MCF 10A (cell line): ENCODE data around the gene MYO16. TPM values are rescaled to one million over a fixed set of nuclear protein-coding genes. Genes with fewer than 3 reads are reported as not detected.

Experiments
- BruUV-seq: library from RNA; stranded (reverse); fragments of 400-500 nt; replicated peaks from 2 replicates; lab custom pipeline; 2021; lab: Mats Ljungman, UMichigan
- CTCF ChIA-PET: fragments of 300-600 bp; sonication (Branson Sonifier 250); formaldehyde crosslinking; extraction: SDS; loops from one replicate; lab custom pipeline; 2021; ENCODE audit warnings: antibody characterized with exemption, inconsistent platforms; lab: Yijun Ruan, JAX
- POLR2A ChIA-PET: fragments of 300-600, 350-650 bp; sonication (Branson Sonifier 250); formaldehyde crosslinking; extraction: SDS; loops from one replicate; lab custom pipeline; 2020; ENCODE audit warnings: antibody characterized with exemption, inconsistent platforms; lab: Yijun Ruan, JAX
- DNase-seq: peaks from one replicate; pipeline ENCODE4 v3.0.0-alpha.2; 2018; ENCODE audit not compliant: unreplicated experiment
- H3K27ac Mint-ChIP-seq: one replicate; pipeline ENCODE4 v1.8.0; 2022; ENCODE audit warnings: mild to moderate bottlenecking, low read depth, mixed read lengths; ENCODE audit not compliant: unreplicated experiment
- H3K27me3 Mint-ChIP-seq: one replicate; pipeline ENCODE4 v1.8.0; 2022; ENCODE audit warnings: mixed read lengths; ENCODE audit not compliant: insufficient read depth, unreplicated experiment
- H3K36me3 Mint-ChIP-seq: one replicate; pipeline ENCODE4 v1.8.0; 2022; ENCODE audit warnings: mild to moderate bottlenecking, moderate library complexity, mixed read lengths; ENCODE audit not compliant: insufficient read depth, unreplicated experiment
- H3K4me1 Mint-ChIP-seq: one replicate; pipeline ENCODE4 v1.8.0; 2022; ENCODE audit warnings: mixed read lengths; ENCODE audit not compliant: insufficient read depth, unreplicated experiment
- H3K4me3 Mint-ChIP-seq: one replicate; pipeline ENCODE4 v1.8.0; 2022; ENCODE audit warnings: mild to moderate bottlenecking, moderate library complexity, mixed read lengths; ENCODE audit not compliant: unreplicated experiment
- H3K9me3 Mint-ChIP-seq: one replicate; pipeline ENCODE4 v1.8.0; 2022; ENCODE audit warnings: mixed read lengths; ENCODE audit not compliant: unreplicated experiment
- CTCF ChIP-seq: fragments of 200-600 bp; IDR thresholded peaks from one replicate; pipeline ENCODE4 v1.8.0; 2022; ENCODE audit warnings: antibody characterized with exemption, mild to moderate bottlenecking; ENCODE audit not compliant: unreplicated experiment
- intact Hi-C: fragments of 100-400 bp; cut with micrococcal nuclease; formaldehyde crosslinking; loops from 2 replicates; pipeline ENCODE4 v1.14.1; 2022
- total RNA-seq: library from RNA; stranded (reverse); gene quantifications from 2 replicates; pipeline ENCODE4 v1.2.3, GENCODE V29; 2022

The MYO16 gene
- total RNA-seq, 1 experiment from 2014 or later = not detected

DNA sequence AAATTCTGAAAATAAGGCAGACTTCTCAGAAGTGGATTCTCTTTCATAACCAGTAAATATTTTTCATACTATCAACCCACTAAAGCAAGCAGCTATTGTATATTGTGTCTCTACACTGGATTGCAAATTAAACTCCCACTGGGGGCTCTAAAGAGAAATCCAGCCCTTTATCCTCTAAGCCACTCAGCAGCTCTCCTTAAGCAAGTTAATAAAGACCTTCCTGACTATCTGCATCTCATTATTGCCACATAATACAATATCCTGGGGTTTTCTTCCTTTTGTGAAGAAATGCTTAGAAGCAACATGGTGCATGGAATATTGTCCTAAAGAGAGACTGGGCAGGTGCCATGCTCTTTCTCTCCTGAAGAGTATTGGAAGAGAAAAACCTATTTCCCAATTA is 521.3 kb downstream of the MYO16 start:
- Mint-ChIP-seq H3K27ac (peak overlapping the region; percentile 77), H3K27me3 (no peaks in the 10 kb centered on the region), H3K9me3 (no peaks in the 10 kb centered on the region), H3K4me3 (no peak overlapping the region), H3K4me1 (peaks cover 54% of the 10 kb centered on the region), H3K36me3 (peaks cover 8% of the 10 kb centered on the region)
- no peak for TF ChIP-seq CTCF
- ChIA-PET POLR2A (interaction anchor here (0.9 to 3.8 kb wide), 13 partner anchors 48 to 639 kb away, joined by 3 to 20 read pairs (median 9); no protein-coding TSS in a partner anchor), CTCF (interaction anchor here (0.6 to 0.7 kb wide), 2 partner anchors 475 to 1075 kb away, joined by 3 read pairs; no protein-coding TSS in a partner anchor)
- intact Hi-C loops = no loop called here
- no TSS peak for BruUV-seq
- DNase-seq = no peak

GRCh38 chr13:109151255-109151654 is 521.8 kb downstream of the MYO16 start:
- no peaks in the 10 kb centered on the region for H3K27me3 Mint-ChIP-seq
- ChIA-PET CTCF (interaction anchor here (0.6 to 0.9 kb wide), 2 partner anchors 47 to 1074 kb away, joined by 3 read pairs; no protein-coding TSS in a partner anchor), POLR2A (interaction anchor here (0.7 to 3.8 kb wide), 15 partner anchors 47 to 962 kb away, joined by 3 to 20 read pairs (median 7); no protein-coding TSS in a partner anchor)
- H3K27ac Mint-ChIP-seq = peak overlapping the region; percentile 77
- TF ChIP-seq CTCF = no peak
- peaks cover 57% of the 10 kb centered on the region for H3K4me1 Mint-ChIP-seq
- no TSS peak for BruUV-seq
- H3K36me3 Mint-ChIP-seq = peaks cover 11% of the 10 kb centered on the region
- H3K9me3 Mint-ChIP-seq = no peaks in the 10 kb centered on the region
- peak; percentile 49 for DNase-seq
- no peak overlapping the region for H3K4me3 Mint-ChIP-seq
- intact Hi-C loops = no loop called here

DNA sequence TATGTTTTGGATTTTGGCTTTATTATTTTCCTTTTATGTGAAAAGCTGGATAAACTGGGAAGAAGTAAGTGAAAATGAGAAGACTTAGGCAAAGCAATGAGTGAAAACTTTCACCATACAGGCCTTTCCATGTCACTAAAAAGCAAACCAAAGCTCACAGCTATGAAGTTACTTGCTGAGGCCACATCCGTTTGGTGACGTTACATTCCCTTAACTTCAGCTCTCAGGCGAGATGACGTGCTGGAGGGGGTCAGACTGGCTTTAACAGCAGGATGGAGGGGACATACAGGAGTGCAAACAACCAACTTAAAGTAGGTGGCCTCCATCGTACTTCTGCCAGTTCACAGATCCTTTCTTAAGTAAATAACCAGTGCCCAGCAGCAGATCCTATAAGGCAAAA is 522.3 kb downstream of the MYO16 start:
- ChIA-PET CTCF (interaction anchor here (0.6 to 0.9 kb wide), 3 partner anchors 47 to 639 kb away, joined by 3 read pairs; no protein-coding TSS in a partner anchor), POLR2A (interaction anchor here (0.7 to 3.8 kb wide), 14 partner anchors 47 to 962 kb away, joined by 3 to 20 read pairs (median 8); no protein-coding TSS in a partner anchor)
- no peak overlapping the region for H3K4me3 Mint-ChIP-seq
- peaks cover 57% of the 10 kb centered on the region for H3K4me1 Mint-ChIP-seq
- no peaks in the 10 kb centered on the region for H3K27me3 Mint-ChIP-seq
- peak overlapping the region; percentile 77 for H3K27ac Mint-ChIP-seq
- BruUV-seq = no TSS peak
- intact Hi-C loops = no loop called here
- TF ChIP-seq CTCF = no peak
- H3K9me3 Mint-ChIP-seq = no peaks in the 10 kb centered on the region
- DNase-seq = no peak
- H3K36me3 Mint-ChIP-seq = peaks cover 11% of the 10 kb centered on the region

DNA sequence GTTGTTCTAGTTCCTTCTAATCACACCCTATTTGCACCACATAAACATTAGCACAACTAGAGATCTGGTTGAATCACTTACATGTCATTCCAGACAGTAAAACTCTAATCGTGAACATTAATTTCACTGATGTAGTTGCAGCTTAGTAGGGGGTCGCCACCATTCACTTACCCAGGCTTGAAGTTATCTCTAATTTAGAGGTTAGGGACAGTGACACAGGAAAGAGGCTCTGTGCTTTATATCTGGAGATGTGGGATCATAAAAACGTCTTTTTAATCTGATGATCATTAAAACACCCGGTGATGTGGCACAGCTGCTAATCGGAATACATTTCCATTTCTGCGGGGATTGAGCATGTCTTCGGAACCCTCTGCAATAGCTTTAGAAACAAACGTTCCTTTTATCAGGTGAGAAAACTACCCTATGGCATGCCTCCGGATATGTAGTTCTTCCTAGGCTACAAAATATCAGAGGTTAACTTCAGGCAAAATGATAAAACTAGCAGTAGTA is 523.0 kb downstream of the MYO16 start:
- Mint-ChIP-seq H3K36me3 (peaks cover 11% of the 10 kb centered on the region), H3K27me3 (no peaks in the 10 kb centered on the region), H3K4me1 (peaks cover 59% of the 10 kb centered on the region), H3K27ac (peak overlapping the region; percentile 77), H3K9me3 (no peaks in the 10 kb centered on the region), H3K4me3 (no peak overlapping the region)
- no TSS peak for BruUV-seq
- ChIA-PET POLR2A (interaction anchor here (0.9 to 3.8 kb wide), 8 partner anchors 97 to 628 kb away, joined by 3 to 20 read pairs (median 12); no protein-coding TSS in a partner anchor), CTCF (interaction anchor here (0.6 to 2.1 kb wide), 4 partner anchors 191 to 951 kb away, joined by 3 to 12 read pairs (median 4); no protein-coding TSS in a partner anchor)
- DNase-seq = no peak
- intact Hi-C loops = no loop called here
- no peak for TF ChIP-seq CTCF
